ENCODE measurements around the gene DRP2. TPM values are rescaled to one million over a fixed set of nuclear protein-coding genes. Genes with fewer than 3 reads are reported as not detected.
"Not testable (repeated sequence)": the region's sequence is repeated elsewhere in the genome, so short reads cannot be mapped to it uniquely, and the experiment has no call there.

The DRP2 gene
- total RNA-seq, result 0.44 and 0.46 TPM in 2 replicates

- intact Hi-C loops (cut with micrococcal nuclease), result no loop called here
- no peak within 1 kb of the TSS for H3K4me3 Mint-ChIP-seq (ENCODE audit: low read depth)
- no peaks in the 10 kb centered on the region for H3K9me3 Mint-ChIP-seq
- no peak for DNase-seq (ENCODE audit: low spot score)
- no peak within 1 kb of the TSS for H3K27ac Mint-ChIP-seq
- peaks cover 1% of the 10 kb centered on the region for H3K27me3 Mint-ChIP-seq (ENCODE audit: low read depth)
- H3K4me1 Mint-ChIP-seq (ENCODE audit: low read depth), result no peaks in the 10 kb centered on the region
- no peaks in the 10 kb centered on the region for H3K36me3 Mint-ChIP-seq (ENCODE audit: low read depth)
These were observed at the start of gene DRP2 for GRCh38 chrX:101219116-101219863. Gene DRP2, plus strand, starts transcription at chrX:101219786. Its CDS starts 11,862 bp downstream, at chrX:101231648.

- Mint-ChIP-seq H3K4me1 (ENCODE audit: low read depth) (peaks cover 2% of the 10 kb centered on the region), H3K9me3 (no peaks in the 10 kb centered on the region), H3K27ac (no peak overlapping the region), H3K4me3 (ENCODE audit: low read depth) (no peak overlapping the region), H3K36me3 (ENCODE audit: low read depth) (no peaks in the 10 kb centered on the region), H3K27me3 (ENCODE audit: low read depth) (no peaks in the 10 kb centered on the region)
- no peak for DNase-seq (ENCODE audit: low spot score)
- intact Hi-C loops (cut with micrococcal nuclease), result no loop called here
These were observed 47.6 kb upstream of the DRP2 start for GRCh38 chrX:101171883-101172400.

GRCh38 chrX:101176439-101176838 is 43.1 kb upstream of the DRP2 start:
- Mint-ChIP-seq H3K27me3 (ENCODE audit: low read depth) (no peaks in the 10 kb centered on the region), H3K9me3 (no peaks in the 10 kb centered on the region), H3K4me3 (ENCODE audit: low read depth) (no peak overlapping the region), H3K36me3 (ENCODE audit: low read depth) (no peaks in the 10 kb centered on the region), H3K4me1 (ENCODE audit: low read depth) (peaks cover 2% of the 10 kb centered on the region), H3K27ac (no peak overlapping the region)
- intact Hi-C loops (cut with micrococcal nuclease), result no loop called here
- DNase-seq (ENCODE audit: low spot score), result no peak

GRCh38 chrX:101184876-101185275 is 34.7 kb upstream of the DRP2 start:
- intact Hi-C loops (cut with micrococcal nuclease); H3K27ac Mint-ChIP-seq; H3K36me3 Mint-ChIP-seq (ENCODE audit: low read depth); H3K4me1 Mint-ChIP-seq (ENCODE audit: low read depth); DNase-seq (ENCODE audit: low spot score); H3K27me3 Mint-ChIP-seq (ENCODE audit: low read depth); H3K9me3 Mint-ChIP-seq; H3K4me3 Mint-ChIP-seq (ENCODE audit: low read depth): not testable (repeated sequence)

- intact Hi-C loops (cut with micrococcal nuclease); H3K27me3 Mint-ChIP-seq (ENCODE audit: low read depth); DNase-seq (ENCODE audit: low spot score); H3K4me1 Mint-ChIP-seq (ENCODE audit: low read depth); H3K4me3 Mint-ChIP-seq (ENCODE audit: low read depth); H3K9me3 Mint-ChIP-seq; H3K36me3 Mint-ChIP-seq (ENCODE audit: low read depth); H3K27ac Mint-ChIP-seq: not testable (repeated sequence)
These were observed 31.6 kb upstream of the DRP2 start for GRCh38 chrX:101187961-101188360.

- no peaks in the 10 kb centered on the region for H3K4me1 Mint-ChIP-seq (ENCODE audit: low read depth)
- H3K4me3 Mint-ChIP-seq (ENCODE audit: low read depth), result no peak overlapping the region
- no peak overlapping the region for H3K27ac Mint-ChIP-seq
- DNase-seq (ENCODE audit: low spot score), result no peak
- intact Hi-C loops (cut with micrococcal nuclease), result no loop called here
- no peaks in the 10 kb centered on the region for H3K9me3 Mint-ChIP-seq
- H3K27me3 Mint-ChIP-seq (ENCODE audit: low read depth), result peaks cover 7% of the 10 kb centered on the region
- no peaks in the 10 kb centered on the region for H3K36me3 Mint-ChIP-seq (ENCODE audit: low read depth)
These were observed 28.9 kb upstream of the DRP2 start for GRCh38 chrX:101190736-101191135.

GRCh38 chrX:101191217-101191750 is 28.3 kb upstream of the DRP2 start:
- DNase-seq (ENCODE audit: low spot score), result no peak
- no peaks in the 10 kb centered on the region for H3K4me1 Mint-ChIP-seq (ENCODE audit: low read depth)
- H3K9me3 Mint-ChIP-seq, result no peaks in the 10 kb centered on the region
- H3K27ac Mint-ChIP-seq, result no peak overlapping the region
- intact Hi-C loops (cut with micrococcal nuclease), result no loop called here
- H3K4me3 Mint-ChIP-seq (ENCODE audit: low read depth), result no peak overlapping the region
- no peaks in the 10 kb centered on the region for H3K36me3 Mint-ChIP-seq (ENCODE audit: low read depth)
- peaks cover 7% of the 10 kb centered on the region for H3K27me3 Mint-ChIP-seq (ENCODE audit: low read depth)

- Mint-ChIP-seq H3K36me3 (ENCODE audit: low read depth) (no peaks in the 10 kb centered on the region), H3K9me3 (no peaks in the 10 kb centered on the region), H3K27ac (no peak overlapping the region), H3K4me3 (ENCODE audit: low read depth) (no peak overlapping the region), H3K27me3 (ENCODE audit: low read depth) (peaks cover 9% of the 10 kb centered on the region), H3K4me1 (ENCODE audit: low read depth) (no peaks in the 10 kb centered on the region)
- DNase-seq (ENCODE audit: low spot score), result no peak
- intact Hi-C loops (cut with micrococcal nuclease), result no loop called here
These were observed 24.0 kb upstream of the DRP2 start for GRCh38 chrX:101195442-101196173.

- Mint-ChIP-seq H3K27me3 (ENCODE audit: low read depth) (peaks cover 2% of the 10 kb centered on the region), H3K27ac (no peak overlapping the region), H3K36me3 (ENCODE audit: low read depth) (no peaks in the 10 kb centered on the region), H3K9me3 (no peaks in the 10 kb centered on the region), H3K4me3 (ENCODE audit: low read depth) (no peak overlapping the region), H3K4me1 (ENCODE audit: low read depth) (peaks cover 12% of the 10 kb centered on the region)
- DNase-seq (ENCODE audit: low spot score), result no peak
- intact Hi-C loops (cut with micrococcal nuclease), result no loop called here
These were observed 15.7 kb upstream of the DRP2 start for GRCh38 chrX:101203761-101204351.

GRCh38 chrX:101206471-101206870 is 13.1 kb upstream of the DRP2 start:
- Mint-ChIP-seq H3K9me3 (no peaks in the 10 kb centered on the region), H3K36me3 (ENCODE audit: low read depth) (no peaks in the 10 kb centered on the region), H3K27me3 (ENCODE audit: low read depth) (no peaks in the 10 kb centered on the region), H3K4me3 (ENCODE audit: low read depth) (no peak overlapping the region), H3K27ac (no peak overlapping the region), H3K4me1 (ENCODE audit: low read depth) (peaks cover 12% of the 10 kb centered on the region)
- no peak for DNase-seq (ENCODE audit: low spot score)
- intact Hi-C loops (cut with micrococcal nuclease), result loop anchor here (2.0 to 5.0 kb wide), 3 partner anchors 154 to 384 kb away; partner anchors contain the start of genes CSTF2 and TRMT2B

GRCh38 chrX:101208152-101208905 is 11.3 kb upstream of the DRP2 start:
- intact Hi-C loops (cut with micrococcal nuclease), result loop anchor here (5.0 kb wide), 2 partner anchors 156 to 386 kb away; partner anchors contain the start of genes CSTF2 and TRMT2B
- Mint-ChIP-seq H3K36me3 (ENCODE audit: low read depth) (no peaks in the 10 kb centered on the region), H3K4me3 (ENCODE audit: low read depth) (no peak overlapping the region), H3K27me3 (ENCODE audit: low read depth) (no peaks in the 10 kb centered on the region), H3K27ac (peak overlapping the region; percentile 9), H3K4me1 (ENCODE audit: low read depth) (peaks cover 12% of the 10 kb centered on the region), H3K9me3 (no peaks in the 10 kb centered on the region)
- DNase-seq (ENCODE audit: low spot score), result no peak

- DNase-seq (ENCODE audit: low spot score), result no peak
- H3K27me3 Mint-ChIP-seq (ENCODE audit: low read depth), result no peaks in the 10 kb centered on the region
These were observed 9.0 kb upstream of the DRP2 start for GRCh38 chrX:101210630-101211029.

More at GRCh38 chrX:101210630-101211029, 9.0 kb upstream of the DRP2 start:
- Mint-ChIP-seq H3K27ac (no peak overlapping the region), H3K9me3 (no peaks in the 10 kb centered on the region), H3K36me3 (ENCODE audit: low read depth) (no peaks in the 10 kb centered on the region), H3K4me3 (ENCODE audit: low read depth) (no peak overlapping the region), H3K4me1 (ENCODE audit: low read depth) (peaks cover 12% of the 10 kb centered on the region)
- intact Hi-C loops (cut with micrococcal nuclease), result no loop called here
